GM18502 (cell line): Measurements from ENCODE around the gene FAM13B.
"Not testable (repeated sequence)": the region's sequence is repeated elsewhere in the genome, so short reads cannot be mapped to it uniquely, and the experiment has no call there.

Source experiments
- ATAC-seq: cut with Tn5 transposase; IDR thresholded peaks from one replicate; pipeline ENCODE4 v1.9.1; 2021; ENCODE audit warnings: mild to moderate bottlenecking; ENCODE audit not compliant: unreplicated experiment, poor library complexity

The FAM13B gene

GRCh38 chr5:138035605-138036537, 3.0 kb upstream of the FAM13B start:
- ATAC-seq = peak; percentile 43

- ATAC-seq = no peak
Observed at GRCh38 chr5:138033907-138034306, 1.0 kb upstream of the FAM13B start.

GRCh38 chr5:138033386-138033808, 518 bp upstream of the FAM13B start:
- peak; percentile 15 for ATAC-seq

GRCh38 chr5:138032028-138032571, 779 bp downstream of the FAM13B start:
- peak; percentile 41 for ATAC-seq

- ATAC-seq = no peak
Observed at GRCh38 chr5:138029944-138030343, 2.9 kb downstream of the FAM13B start.

GRCh38 chr5:138029501-138029900, 3.4 kb downstream of the FAM13B start:
- no peak for ATAC-seq

GRCh38 chr5:138028971-138029365, 3.9 kb downstream of the FAM13B start:
- no peak for ATAC-seq

- not testable (repeated sequence) for ATAC-seq
Observed at GRCh38 chr5:138028262-138028970, 4.5 kb downstream of the FAM13B start.

GRCh38 chr5:138026793-138027192, 6.1 kb downstream of the FAM13B start:
- not testable (repeated sequence) for ATAC-seq

- no peak for ATAC-seq
Observed at GRCh38 chr5:138025285-138025684, 7.6 kb downstream of the FAM13B start.

GRCh38 chr5:138024117-138024516, 8.8 kb downstream of the FAM13B start:
- ATAC-seq = no peak

- no peak for ATAC-seq
Observed at GRCh38 chr5:138022912-138023311, 10.0 kb downstream of the FAM13B start.

- no peak for ATAC-seq
Observed at GRCh38 chr5:138021771-138022170, 11.1 kb downstream of the FAM13B start.

- no peak for ATAC-seq
Observed at GRCh38 chr5:138018849-138019248, 14.0 kb downstream of the FAM13B start.

GRCh38 chr5:138015916-138016315, 17.0 kb downstream of the FAM13B start:
- ATAC-seq = no peak

GRCh38 chr5:138011991-138012390, 20.9 kb downstream of the FAM13B start:
- no peak for ATAC-seq

GRCh38 chr5:138000102-138000723, 32.7 kb downstream of the FAM13B start:
- ATAC-seq = no peak

- peak; percentile 74 for ATAC-seq
Observed at GRCh38 chr5:137997726-137998213, 35.1 kb downstream of the FAM13B start.

GRCh38 chr5:137995749-137996128, 37.1 kb downstream of the FAM13B start:
- ATAC-seq = no peak

GRCh38 chr5:137995077-137995748, 37.7 kb downstream of the FAM13B start:
- no peak for ATAC-seq
